Stomach (tissue), 4 donors: ENCODE measurements around the gene RBMS1.
A peak's percentile ranks its signal among the peaks of the same experiment; 100 is the strongest.

Experiments used
- EP300 ChIP-seq: sonication (generic); formaldehyde crosslinking; IDR thresholded peaks from one replicate; pipeline ENCODE4 v1.6.1; 2017; ENCODE audit warnings: antibody characterized with exemption
- POLR2A ChIP-seq, 4 donors: fragments of 450-650 bp; IDR thresholded peaks; one replicate each; pipeline ENCODE4 v1.6.1; 2016; ENCODE audit warnings: antibody characterized with exemption in 4 of 4, control low read depth in 2 of 4, mild to moderate bottlenecking in 1 of 4, moderate library complexity in 1 of 4
- POLR2AphosphoS5 ChIP-seq, 3 donors: sonication (generic); formaldehyde crosslinking; IDR thresholded peaks; one replicate each; pipeline ENCODE4 v1.6.1; 2016; ENCODE audit warnings: antibody characterized with exemption in 3 of 3
- TF ChIP-seq, protein P1 (sequence below), 7 experiments: fragments of 450-650 bp in 4 of 7; fragments of 200-600 bp in 3 of 7; sonication (generic) in 3 of 7; IDR thresholded peaks; one replicate each; pipeline ENCODE4 v1.5.1; 2016 to 2019; ENCODE audit warnings: antibody characterized with exemption in 7 of 7, control low read depth in 2 of 7, mild to moderate bottlenecking in 1 of 7

DNA sequence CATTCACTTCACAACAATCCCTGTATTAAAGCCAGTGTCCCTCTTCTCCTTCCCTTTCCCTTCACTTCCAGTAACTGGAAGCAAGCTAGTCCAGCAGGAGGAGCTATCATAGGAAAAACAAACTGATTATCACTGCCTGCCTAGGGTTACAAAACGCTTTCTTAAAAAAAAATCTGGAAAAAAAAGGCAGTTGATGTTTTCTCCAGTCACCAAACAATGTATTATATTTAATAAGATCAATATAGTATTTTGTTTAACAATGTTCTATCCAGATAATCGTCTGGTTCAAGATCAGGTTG is 214.8 kb downstream of the RBMS1 start:
- TF ChIP-seq, protein P1, sequence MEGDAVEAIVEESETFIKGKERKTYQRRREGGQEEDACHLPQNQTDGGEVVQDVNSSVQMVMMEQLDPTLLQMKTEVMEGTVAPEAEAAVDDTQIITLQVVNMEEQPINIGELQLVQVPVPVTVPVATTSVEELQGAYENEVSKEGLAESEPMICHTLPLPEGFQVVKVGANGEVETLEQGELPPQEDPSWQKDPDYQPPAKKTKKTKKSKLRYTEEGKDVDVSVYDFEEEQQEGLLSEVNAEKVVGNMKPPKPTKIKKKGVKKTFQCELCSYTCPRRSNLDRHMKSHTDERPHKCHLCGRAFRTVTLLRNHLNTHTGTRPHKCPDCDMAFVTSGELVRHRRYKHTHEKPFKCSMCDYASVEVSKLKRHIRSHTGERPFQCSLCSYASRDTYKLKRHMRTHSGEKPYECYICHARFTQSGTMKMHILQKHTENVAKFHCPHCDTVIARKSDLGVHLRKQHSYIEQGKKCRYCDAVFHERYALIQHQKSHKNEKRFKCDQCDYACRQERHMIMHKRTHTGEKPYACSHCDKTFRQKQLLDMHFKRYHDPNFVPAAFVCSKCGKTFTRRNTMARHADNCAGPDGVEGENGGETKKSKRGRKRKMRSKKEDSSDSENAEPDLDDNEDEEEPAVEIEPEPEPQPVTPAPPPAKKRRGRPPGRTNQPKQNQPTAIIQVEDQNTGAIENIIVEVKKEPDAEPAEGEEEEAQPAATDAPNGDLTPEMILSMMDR (IDR thresholded peaks at IDR 0.05): peak in 4 of 7 experiments; percentile 13 to 39 (median 21)
- no peak for TF ChIP-seq POLR2A (IDR thresholded peaks at IDR 0.05)
- no peak for TF ChIP-seq EP300
- TF ChIP-seq POLR2AphosphoS5 (IDR thresholded peaks at IDR 0.05): no peak
